ENCODE data around the gene GOLGA8N.

Gene GOLGA8N

GRCh38 chr15:32651229-32651837 lies 58.1 kb downstream of the GOLGA8N start:
- DNase-seq (ENCODE audit: low read depth in 2 of 3, low spot score in 2 of 3), result no peak

GRCh38 chr15:32652178-32652577 lies 58.9 kb downstream of the GOLGA8N start:
- no peak for DNase-seq (ENCODE audit: low read depth in 2 of 3, low spot score in 2 of 3)

GRCh38 chr15:32656091-32656490 lies 62.8 kb downstream of the GOLGA8N start:
- no peak for DNase-seq (ENCODE audit: low read depth in 2 of 3, low spot score in 2 of 3)

- no peak for DNase-seq (ENCODE audit: low read depth in 2 of 3, low spot score in 2 of 3)
These were observed 63.2 kb downstream of the GOLGA8N start for GRCh38 chr15:32656496-32656895.
